SKM-1 (cell line): Measurements from ENCODE around the gene STAT4.

ENCODE experiments used
- DNase-seq: peaks from one replicate; lab custom pipeline; 2025; ENCODE audit not compliant: unreplicated experiment; lab: John Stamatoyannopoulos, UW

Gene STAT4

DNA sequence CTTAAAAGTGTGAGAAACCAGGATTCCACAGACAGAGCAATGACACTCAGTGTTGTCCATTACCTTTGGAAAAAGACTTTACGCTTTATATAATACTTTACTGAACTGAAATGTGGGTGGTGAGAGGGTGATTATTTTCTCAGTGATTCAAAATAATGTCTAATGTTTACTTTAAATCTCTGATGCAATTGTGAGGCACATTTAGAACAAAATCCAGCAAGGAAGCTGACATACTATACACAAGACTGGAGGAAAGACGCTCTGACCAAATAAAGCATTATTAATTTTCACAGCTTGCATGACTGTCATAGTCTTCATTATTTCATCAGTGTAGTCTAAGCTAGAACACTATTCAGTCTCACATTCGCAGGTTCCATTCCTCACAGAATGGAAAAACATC is 102.7 kb downstream of the STAT4 start:
- no peak for DNase-seq

GRCh38 chr2:191045141-191045540 is 105.7 kb downstream of the STAT4 start:
- DNase-seq = no peak

- no peak for DNase-seq
These were observed 107.4 kb downstream of the STAT4 start for GRCh38 chr2:191043438-191043837.

DNA sequence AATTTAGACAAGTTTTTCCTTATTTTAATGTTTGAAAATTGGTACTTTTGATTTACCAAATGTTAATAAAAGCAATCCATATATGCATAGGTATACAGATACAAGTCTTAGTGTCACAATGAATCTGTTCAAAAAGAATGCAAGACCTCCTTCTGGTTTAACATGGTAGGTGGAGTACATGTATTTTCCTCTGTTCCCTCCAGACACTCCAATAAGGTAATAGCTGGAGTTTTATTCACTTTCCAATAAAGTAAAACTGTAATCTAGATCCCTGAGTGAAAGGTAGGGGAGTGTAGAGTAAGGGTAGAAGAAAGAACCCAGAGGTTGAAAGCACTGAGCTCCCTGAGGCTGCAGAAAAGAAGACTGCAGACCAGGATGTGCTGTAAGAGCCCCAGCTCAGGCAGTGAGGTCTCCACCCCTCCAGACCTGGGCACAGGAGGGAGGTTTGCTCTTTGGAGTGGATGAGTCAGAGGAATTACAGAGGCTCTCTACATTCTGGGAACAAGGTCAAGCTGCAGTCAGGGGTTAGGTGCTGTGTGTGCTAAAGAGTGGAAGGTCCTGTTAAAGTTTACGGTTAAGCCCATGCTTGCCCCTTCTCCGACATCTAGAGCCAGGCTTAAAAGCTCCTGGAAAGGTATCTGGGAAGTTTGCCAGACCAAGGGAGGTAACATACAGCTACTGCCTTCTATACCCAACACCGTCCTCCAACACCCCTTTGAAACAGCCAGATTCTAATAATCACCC is 109.2 kb downstream of the STAT4 start:
- DNase-seq = no peak

GRCh38 chr2:191039616-191040015 is 111.2 kb downstream of the STAT4 start:
- no peak for DNase-seq

- DNase-seq = no peak
These were observed 112.1 kb downstream of the STAT4 start for GRCh38 chr2:191038741-191039140.

DNA sequence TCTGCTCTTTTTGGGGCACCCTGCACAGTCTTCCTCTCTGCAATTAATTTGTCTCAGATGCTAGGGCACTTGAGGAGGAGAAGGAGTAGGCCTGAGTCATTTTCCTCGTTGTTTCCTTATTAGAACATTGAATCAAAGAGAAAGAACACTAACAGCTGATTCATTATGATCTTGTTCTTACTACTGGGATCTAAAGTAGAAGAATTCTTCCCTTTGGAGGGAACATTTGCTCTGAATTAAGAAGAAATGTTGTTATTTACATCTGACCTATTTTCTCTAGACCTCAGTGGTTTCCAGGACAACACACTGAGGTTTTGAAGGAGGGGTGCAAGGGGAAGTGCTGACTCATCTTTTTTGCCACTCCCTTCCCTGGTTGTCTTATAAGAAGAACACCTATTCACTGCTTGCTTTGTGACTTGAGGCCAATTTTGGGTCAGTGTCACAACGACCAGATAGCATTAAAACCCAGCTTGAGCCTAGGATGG is 112.5 kb downstream of the STAT4 start:
- no peak for DNase-seq

- DNase-seq = no peak
These were observed 113.4 kb downstream of the STAT4 start for GRCh38 chr2:191037351-191037750.

- no peak for DNase-seq
These were observed 114.4 kb downstream of the STAT4 start for GRCh38 chr2:191036363-191036762.

- peak; percentile 30 for DNase-seq
These were observed 118.0 kb downstream of the STAT4 start for GRCh38 chr2:191032588-191033429.

- no peak for DNase-seq
These were observed 119.5 kb downstream of the STAT4 start for GRCh38 chr2:191031256-191031655.

DNA sequence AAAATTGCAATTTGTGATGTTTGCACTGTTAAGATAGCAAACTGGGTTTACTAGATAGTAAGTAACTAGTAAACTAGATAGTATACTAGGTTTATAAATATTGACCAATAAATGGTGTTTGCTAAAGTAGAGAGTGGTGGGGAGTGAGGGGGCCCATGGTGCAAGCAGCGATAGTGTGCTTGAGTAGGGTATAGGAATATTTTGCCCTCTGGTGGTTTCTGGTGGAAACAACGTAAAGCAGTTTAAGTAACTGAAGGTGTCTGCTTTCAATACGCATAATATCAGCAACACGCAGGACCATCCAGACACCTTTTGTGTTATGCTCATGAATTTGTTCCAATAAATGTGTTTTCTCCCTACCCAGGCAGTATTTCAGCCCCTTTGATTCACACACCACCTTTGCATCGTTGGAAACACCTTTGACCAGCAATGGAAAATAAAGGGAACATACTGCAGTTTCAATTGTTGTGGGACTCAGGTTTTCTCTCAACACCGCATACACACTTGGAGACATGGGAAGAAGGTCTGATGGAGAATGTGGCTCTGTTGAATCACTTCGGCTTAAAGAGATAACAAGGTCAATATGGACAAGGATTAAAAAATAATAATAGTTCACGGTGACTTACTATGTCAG is 120.2 kb downstream of the STAT4 start:
- DNase-seq = peak; percentile 24

- no peak for DNase-seq
These were observed 121.4 kb downstream of the STAT4 start for GRCh38 chr2:191029280-191029950.

DNA sequence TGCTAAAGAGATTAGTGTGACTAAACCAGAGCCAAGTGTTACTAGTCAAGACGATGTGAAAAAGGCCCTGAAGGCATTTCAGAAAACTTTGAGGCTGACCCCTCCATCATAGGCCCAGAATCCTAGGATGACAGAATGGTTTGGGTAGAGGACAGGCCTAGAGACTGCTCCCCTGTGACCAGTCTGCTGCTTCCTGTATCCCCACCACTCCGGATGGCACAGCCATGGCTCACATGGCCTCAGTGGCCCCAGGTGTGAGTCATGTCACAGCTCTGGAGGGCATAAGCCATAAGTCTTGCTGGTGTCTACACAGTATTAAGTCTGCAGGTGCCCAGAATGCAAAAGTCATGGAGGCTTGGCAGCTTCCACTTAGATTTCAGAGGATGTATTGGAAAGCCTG is 124.4 kb downstream of the STAT4 start:
- DNase-seq = no peak

- DNase-seq = no peak
These were observed 125.7 kb downstream of the STAT4 start for GRCh38 chr2:191025135-191025534.

GRCh38 chr2:191023235-191023679 is 127.5 kb downstream of the STAT4 start:
- no peak for DNase-seq

DNA sequence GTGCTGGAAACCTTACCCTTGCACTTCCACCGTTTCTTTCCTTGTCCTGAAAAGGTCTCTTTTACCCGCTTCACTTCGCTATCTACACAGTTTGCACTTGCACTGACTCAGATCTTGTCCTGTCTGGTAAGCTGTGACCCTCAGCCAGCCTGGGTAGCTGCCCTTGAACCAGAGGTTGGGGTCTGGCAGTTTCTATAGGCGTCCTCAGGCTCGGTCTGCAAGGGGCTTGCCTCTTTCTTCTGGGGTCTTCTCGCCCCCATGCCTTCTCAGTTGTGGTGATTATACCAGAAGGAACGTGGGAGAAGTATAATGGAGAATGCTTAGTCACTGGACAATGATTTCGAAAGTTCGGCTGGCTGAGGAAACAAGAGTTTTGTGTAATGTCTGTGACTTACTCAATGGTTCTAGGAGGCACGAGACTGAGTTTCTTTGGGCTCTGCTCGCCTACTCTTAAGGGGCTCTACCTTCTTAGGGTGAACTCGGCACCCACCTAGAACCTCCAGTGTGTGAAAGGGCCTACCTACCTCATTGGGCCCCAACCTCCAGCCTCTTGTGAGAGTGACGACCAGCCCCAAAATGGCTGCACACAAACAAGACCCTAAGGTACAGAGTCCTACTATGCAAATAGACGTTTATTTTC is 129.9 kb downstream of the STAT4 start:
- DNase-seq = peak; percentile 60

GRCh38 chr2:191020221-191020741 is 130.5 kb downstream of the STAT4 start:
- DNase-seq = peak; percentile 87

- DNase-seq = no peak
These were observed 131.4 kb downstream of the STAT4 start for GRCh38 chr2:191019376-191019775.

DNA sequence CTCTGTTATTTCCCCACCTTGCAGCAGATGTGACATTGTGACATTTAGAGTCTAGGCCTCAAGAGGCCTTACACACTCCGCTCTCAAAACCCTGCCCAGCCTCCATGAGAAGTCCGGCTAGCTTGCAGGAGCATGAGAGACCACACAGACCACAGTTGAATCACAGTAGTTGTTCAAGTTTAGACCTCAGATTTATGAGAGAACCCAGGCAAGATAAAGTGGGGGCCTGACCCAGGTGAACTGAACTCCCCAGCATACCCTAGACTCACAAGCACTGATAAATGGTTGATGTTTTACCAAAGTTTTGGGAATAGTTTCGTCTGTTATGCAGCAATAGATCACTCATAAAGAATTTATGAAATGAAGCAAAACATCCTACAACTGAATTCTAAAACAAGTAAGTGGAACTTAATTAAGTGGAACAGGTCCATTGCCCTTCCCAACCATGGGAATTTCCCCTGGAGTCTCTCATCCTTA is 132.1 kb downstream of the STAT4 start:
- no peak for DNase-seq
